SK-N-SH (cell line): ENCODE measurements around the gene CCDC107. TPM values are rescaled to one million over a fixed set of nuclear protein-coding genes. Genes with fewer than 3 reads are reported as not detected.
A peak's percentile ranks its signal among the peaks of the same experiment; 100 is the strongest.
"Not testable (repeated sequence)": the region's sequence is repeated elsewhere in the genome, so short reads cannot be mapped to it uniquely, and the experiment has no call there.

Source experiments
- CTCF ChIA-PET: fragments of 300-600, 350-600 bp; formaldehyde crosslinking; extraction: SDS; loops from one replicate; lab custom pipeline; 2021; lab: Yijun Ruan, JAX
- POLR2A ChIA-PET: fragments of 350-600 bp; sonication (Branson Sonifier 250); formaldehyde crosslinking; extraction: SDS; loops from one replicate; lab custom pipeline; 2020; ENCODE audit warnings: antibody characterized with exemption, inconsistent platforms; lab: Yijun Ruan, JAX
- DNase-seq: peaks from one replicate; pipeline ENCODE4 v3.0.0; 2012
- H2AFZ ChIP-seq: fragments of 200-600 bp; sonication (generic); 2 replicates; pipeline ENCODE4 v1.8.1; 2016; ENCODE audit warnings: antibody characterized with exemption, mild to moderate bottlenecking, low read depth
- H3F3A ChIP-seq: fragments of 200-600 bp; sonication (generic); replicated peaks from 2 replicates; pipeline ENCODE3; 2016; ENCODE audit warnings: antibody characterized with exemption, mild to moderate bottlenecking; ENCODE audit not compliant: insufficient read depth
- H3K27ac ChIP-seq, 2 experiments: fragments of 200-500 bp in 1 of 2; fragments of 200-600 bp in 1 of 2; sonication (Bioruptor generic) in 1 of 2; sonication (generic), shearing (Covaris generic) in 1 of 2; 2 replicates each; pipeline versions ENCODE4 v1.5.1 to v1.6.1; 2014 to 2016; ENCODE audit warnings: low read depth in 2 of 2, inconsistent platforms in 1 of 2, low read length in 1 of 2, mild to moderate bottlenecking in 1 of 2, mixed read lengths in 1 of 2
- H3K27me3 ChIP-seq: fragments of 200-600 bp; sonication (generic), shearing (Covaris generic); 2 replicates; pipeline ENCODE4 v1.6.1; 2016; ENCODE audit warnings: mixed run types; ENCODE audit not compliant: insufficient read depth
- H3K36me3 ChIP-seq, 2 experiments: fragments of 200-500 bp in 1 of 2; fragments of 200-600 bp in 1 of 2; sonication (Bioruptor generic) in 1 of 2; sonication (generic) in 1 of 2; replicated peaks in 1 of 2; 2 replicates each; pipeline versions ENCODE3 to v1.5.1; 2014 to 2016; ENCODE audit warnings: low read length in 1 of 2, mild to moderate bottlenecking in 1 of 2; ENCODE audit not compliant: insufficient read depth in 2 of 2, control insufficient read depth in 1 of 2
- H3K4me1 ChIP-seq, 2 experiments: fragments of 200-500 bp in 1 of 2; fragments of 200-600 bp in 1 of 2; sonication (Bioruptor generic) in 1 of 2; sonication (generic), shearing (Covaris generic) in 1 of 2; 2 replicates each; pipeline versions ENCODE4 v1.5.1 to v1.6.1; 2014 to 2016; ENCODE audit warnings: low read depth in 1 of 2, low read length in 1 of 2, mixed run types in 1 of 2; ENCODE audit not compliant: insufficient read depth in 2 of 2, control insufficient read depth in 1 of 2
- H3K4me2 ChIP-seq: fragments of 200-600 bp; sonication (generic), shearing (Covaris generic); 2 replicates; pipeline ENCODE4 v1.6.1; 2017; ENCODE audit warnings: mixed run types
- H3K4me3 ChIP-seq, 2 experiments: fragments of 200-500 bp in 1 of 2; fragments of 200-600 bp in 1 of 2; sonication (Bioruptor generic) in 1 of 2; sonication (generic), shearing (Covaris generic) in 1 of 2; 2 replicates each; pipeline versions ENCODE4 v1.5.1 to v1.8.1; 2014 to 2016; ENCODE audit warnings: low read depth in 2 of 2, inconsistent platforms in 1 of 2, low read length in 1 of 2, mild to moderate bottlenecking in 1 of 2, mixed read lengths in 1 of 2, moderate library complexity in 1 of 2
- H3K79me2 ChIP-seq: fragments of 200-600 bp; sonication (generic); 2 replicates; pipeline ENCODE4 v1.8.1; 2017; ENCODE audit warnings: mild to moderate bottlenecking; ENCODE audit not compliant: insufficient read depth
- H3K9ac ChIP-seq: fragments of 200-600 bp; sonication (generic); 2 replicates; pipeline ENCODE4 v1.6.1; 2017; ENCODE audit warnings: mixed run types
- H3K9me2 ChIP-seq: fragments of 200-600 bp; sonication (generic); 2 replicates; pipeline ENCODE4 v1.6.1; 2017; ENCODE audit warnings: mixed run types
- H3K9me3 ChIP-seq: fragments of 200-600 bp; sonication (generic); 2 replicates; pipeline ENCODE4 v1.6.1; 2017; ENCODE audit warnings: mixed run types, mild to moderate bottlenecking, moderate library complexity
- H4K20me1 ChIP-seq: fragments of 200-600 bp; sonication (generic); 2 replicates; pipeline ENCODE4 v1.6.1; 2017; ENCODE audit warnings: mild to moderate bottlenecking, mixed run types; ENCODE audit not compliant: insufficient read depth
- FOXM1 ChIP-seq: IDR thresholded peaks from 2 replicates; pipeline ENCODE4 v1.4.0; 2012; ENCODE audit warnings: low read depth, mild to moderate bottlenecking
- MXI1 ChIP-seq: IDR thresholded peaks from 2 replicates; pipeline ENCODE4 v1.6.1; 2012; ENCODE audit warnings: mild to moderate bottlenecking, low read depth, low read length, improper control_type of control experiment
- NFIC ChIP-seq: IDR thresholded peaks from 2 replicates; pipeline ENCODE4 v1.4.0; 2012; ENCODE audit warnings: borderline replicate concordance
- POLR2AphosphoS5 ChIP-seq: IDR thresholded peaks from 2 replicates; pipeline ENCODE4 v1.6.1; 2012; ENCODE audit warnings: low read depth, low read length
- RAD21 ChIP-seq: IDR thresholded peaks from 2 replicates; pipeline ENCODE4 v1.6.1; 2012; ENCODE audit warnings: mild to moderate bottlenecking, low read length
- RCOR1 ChIP-seq: fragments of 150-350 bp; IDR thresholded peaks from 2 replicates; pipeline ENCODE4 v1.6.1; 2017; ENCODE audit warnings: antibody characterized with exemption, low read length
- SIN3A ChIP-seq: IDR thresholded peaks from 2 replicates; pipeline ENCODE4 v1.6.1; 2012; ENCODE audit warnings: low read depth, mild to moderate bottlenecking, low read length, moderate library complexity, borderline replicate concordance
- TAF1 ChIP-seq: IDR thresholded peaks from 2 replicates; pipeline ENCODE4 v1.6.1; 2012; ENCODE audit warnings: low read depth, mild to moderate bottlenecking, low read length, moderate library complexity, borderline replicate concordance
- TEAD4 ChIP-seq: IDR thresholded peaks from 2 replicates; pipeline ENCODE4 v1.4.0; 2012; ENCODE audit warnings: mild to moderate bottlenecking, borderline replicate concordance; ENCODE audit not compliant: insufficient read depth
- WGBS: methylation state at CpG from one replicate; pipeline ENCODE4 v1.1.6; 2017; ENCODE audit warnings: low lambda C conversion rate; 5-methylcytosine and 5-hydroxymethylcytosine counted together
- polyA plus RNA-seq, 3 experiments: library from polyadenylated mRNA; depleted of rRNA; stranded (reverse); fragments of >200 nt; gene quantifications; 2 replicates each; pipeline ENCODE4 v1.2.3, GENCODE V29; 2012
- TF ChIP-seq, protein P1 (sequence below): fragments of 200-600 bp; sonication (generic); IDR thresholded peaks from 2 replicates; pipeline ENCODE4 v1.6.1; 2017; ENCODE audit warnings: antibody characterized with exemption, mild to moderate bottlenecking, moderate library complexity

Gene CCDC107
- polyA plus RNA-seq, 1 of the 3 experiments (the other 2 are of a cell fraction) = 22.0 TPM

DNA sequence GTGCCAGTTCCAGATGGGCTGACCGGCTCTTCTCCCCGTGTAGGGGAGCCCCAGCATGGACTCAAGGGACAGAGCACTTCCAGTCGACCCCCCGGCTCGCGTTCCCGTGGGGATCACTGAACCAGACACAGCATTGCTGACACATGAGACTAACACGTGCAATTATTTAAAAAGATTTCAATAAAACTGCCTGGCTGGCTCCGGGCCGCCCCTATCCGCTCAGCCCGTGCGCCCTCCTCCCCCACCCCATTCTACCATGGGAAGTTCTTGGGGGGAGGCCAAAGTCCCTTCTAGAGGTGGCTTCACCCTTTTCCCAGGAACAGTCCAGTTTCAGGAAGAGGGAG, 48.3 kb upstream of the CCDC107 start:
- Histone ChIP-seq H3K36me3 (peaks cover 7 to 23% of the 10 kb centered on the region in 2 experiments), H4K20me1 (peaks cover 11% of the 10 kb centered on the region), H3F3A (peaks cover 1% of the 10 kb centered on the region), H3K27ac (no peak overlapping the region), H3K4me1 (peaks cover 7 to 12% of the 10 kb centered on the region in 2 experiments; a peak in 1 of 4 replicates), H2AFZ (no peak overlapping the region), H3K27me3 (no peaks in the 10 kb centered on the region), H3K79me2 (peaks cover 22% of the 10 kb centered on the region), H3K9ac (no peak overlapping the region), H3K9me3 (no peaks in the 10 kb centered on the region), H3K4me2 (no peak overlapping the region), H3K4me3 (no peak overlapping the region), H3K9me2 (no peaks in the 10 kb centered on the region)
- WGBS = 94% methylated on average over 12 of the region's 13 CpGs
- no peak for TF ChIP-seq SIN3A
- TF ChIP-seq TAF1 = no peak
- TF ChIP-seq RCOR1 = no peak
- no peak for TF ChIP-seq RAD21
- no peak for TF ChIP-seq POLR2AphosphoS5
- no peak for TF ChIP-seq NFIC
- TF ChIP-seq FOXM1 = no peak
- TF ChIP-seq TEAD4 = no peak
- no peak for TF ChIP-seq MXI1
- POLR2A ChIA-PET = no interaction called here
- no peak for DNase-seq
- CTCF ChIA-PET = interaction anchor here (1.9 to 4.1 kb wide), 4 partner anchors 11 to 55 kb away, joined by 6 to 32 read pairs (median 18); partner anchors contain the start of genes ARHGEF39, CCDC107 and RMRP

DNA sequence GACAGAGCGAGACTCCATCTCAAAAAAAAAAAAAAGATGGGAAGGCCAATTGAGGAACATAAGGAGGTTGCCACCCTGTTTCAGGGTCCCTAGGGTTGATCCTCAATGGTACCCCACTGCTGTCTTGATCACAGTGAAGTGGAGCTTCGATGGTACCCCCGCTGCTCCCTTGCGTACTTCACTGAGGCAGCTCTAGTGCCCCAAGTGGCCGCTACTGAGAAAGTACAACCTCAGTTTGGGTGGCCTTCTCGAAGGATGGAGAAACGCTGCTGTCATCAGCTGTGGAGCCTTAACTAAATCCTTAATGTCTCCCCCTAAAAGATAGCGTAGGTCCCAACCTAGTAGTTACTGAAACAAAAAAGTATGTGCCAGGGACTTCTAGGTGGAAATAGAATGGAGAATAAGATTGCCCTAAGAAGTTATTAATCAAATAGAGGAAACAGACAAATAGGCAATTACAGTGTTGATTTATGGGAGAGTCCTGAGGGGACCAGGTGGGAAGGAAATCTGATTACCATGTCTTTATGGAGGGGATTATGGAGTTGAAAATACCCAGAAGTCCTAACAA, 46.8 kb upstream of the CCDC107 start:
- H3K27me3 ChIP-seq = 0 out of 2 replicates have a peak, but pooled peaks cover under 1% of the 10 kb centered on the region
- TF ChIP-seq TAF1 (no peak), RAD21 (0 out of 2 replicates have a peak, but pooled peaks have one; percentile 17), TEAD4 (no peak), RCOR1 (0 out of 2 replicates have a peak, but pooled peaks have one; percentile 18)
- TF ChIP-seq, protein P1, sequence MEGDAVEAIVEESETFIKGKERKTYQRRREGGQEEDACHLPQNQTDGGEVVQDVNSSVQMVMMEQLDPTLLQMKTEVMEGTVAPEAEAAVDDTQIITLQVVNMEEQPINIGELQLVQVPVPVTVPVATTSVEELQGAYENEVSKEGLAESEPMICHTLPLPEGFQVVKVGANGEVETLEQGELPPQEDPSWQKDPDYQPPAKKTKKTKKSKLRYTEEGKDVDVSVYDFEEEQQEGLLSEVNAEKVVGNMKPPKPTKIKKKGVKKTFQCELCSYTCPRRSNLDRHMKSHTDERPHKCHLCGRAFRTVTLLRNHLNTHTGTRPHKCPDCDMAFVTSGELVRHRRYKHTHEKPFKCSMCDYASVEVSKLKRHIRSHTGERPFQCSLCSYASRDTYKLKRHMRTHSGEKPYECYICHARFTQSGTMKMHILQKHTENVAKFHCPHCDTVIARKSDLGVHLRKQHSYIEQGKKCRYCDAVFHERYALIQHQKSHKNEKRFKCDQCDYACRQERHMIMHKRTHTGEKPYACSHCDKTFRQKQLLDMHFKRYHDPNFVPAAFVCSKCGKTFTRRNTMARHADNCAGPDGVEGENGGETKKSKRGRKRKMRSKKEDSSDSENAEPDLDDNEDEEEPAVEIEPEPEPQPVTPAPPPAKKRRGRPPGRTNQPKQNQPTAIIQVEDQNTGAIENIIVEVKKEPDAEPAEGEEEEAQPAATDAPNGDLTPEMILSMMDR = peak; percentile 72
- WGBS = 26% methylated on average over 8 of the region's 8 CpGs
- POLR2A ChIA-PET = interaction anchor here (0.7 kb wide), 2 partner anchors 9 to 426 kb away, joined by 3 to 5 read pairs; no protein-coding TSS in a partner anchor
- peaks cover 8% of the 10 kb centered on the region for H4K20me1 ChIP-seq
- H3K4me1 ChIP-seq = peaks cover 7 to 10% of the 10 kb centered on the region in 2 experiments; a peak in 1 of 4 replicates
- H3K9ac ChIP-seq = no peak overlapping the region
- CTCF ChIA-PET = interaction anchor here (0.5 to 4.1 kb wide), 21 partner anchors 9 to 202 kb away, joined by 3 to 32 read pairs (median 5); partner anchors contain the start of genes CCDC107, CREB3 and RMRP
- H2AFZ ChIP-seq = no peak overlapping the region
- DNase-seq = peak; percentile 77
- H3K36me3 ChIP-seq = peaks cover 7 to 23% of the 10 kb centered on the region in 2 experiments
- no peaks in the 10 kb centered on the region for H3K9me3 ChIP-seq
- H3K9me2 ChIP-seq = no peaks in the 10 kb centered on the region
- no peak overlapping the region for H3K27ac ChIP-seq
- peaks cover 15% of the 10 kb centered on the region for H3K79me2 ChIP-seq
- H3K4me2 ChIP-seq = no peak overlapping the region
- H3F3A ChIP-seq = no peaks in the 10 kb centered on the region
- H3K4me3 ChIP-seq = no peak overlapping the region

DNA sequence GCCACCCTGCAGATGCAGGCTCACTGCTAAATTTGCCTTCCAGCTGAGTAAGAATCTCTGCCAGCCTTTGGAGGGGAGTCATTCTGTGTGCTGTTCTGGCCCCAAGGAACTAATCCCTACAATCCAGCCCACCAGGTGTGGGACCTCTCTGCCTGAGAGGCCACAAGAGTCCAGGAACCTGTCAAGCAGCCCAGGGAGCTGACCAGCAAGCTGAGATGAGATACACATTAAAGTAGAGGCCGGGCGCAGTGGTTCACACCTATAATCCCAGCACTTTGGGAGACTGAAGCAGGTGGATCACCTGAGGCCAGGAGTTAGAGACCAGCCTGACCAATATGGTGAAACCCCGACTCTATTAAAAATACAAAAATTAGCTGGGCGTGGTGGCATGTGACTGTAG, 46.0 kb upstream of the CCDC107 start:
- H3K9ac ChIP-seq, H3K79me2 ChIP-seq, POLR2A ChIA-PET, H3K4me3 ChIP-seq, H3F3A ChIP-seq, DNase-seq, H3K4me2 ChIP-seq, H3K4me1 ChIP-seq, H3K9me2 ChIP-seq, H4K20me1 ChIP-seq, H3K27me3 ChIP-seq, H2AFZ ChIP-seq, H3K9me3 ChIP-seq, H3K27ac ChIP-seq: not testable (repeated sequence)
- CTCF ChIA-PET = interaction anchor here (0.7 to 4.1 kb wide), 14 partner anchors 8 to 382 kb away, joined by 3 to 32 read pairs (median 7); partner anchors contain the start of genes CCDC107 and RMRP
- peaks cover 7 to 23% of the 10 kb centered on the region in 2 experiments for H3K36me3 ChIP-seq
- WGBS = 76% methylated on average over 4 of the region's 4 CpGs
